CD4-positive, alpha-beta T cell treated with Interleukin-15 for 4 hours (primary cell): ENCODE results near the gene MAP3K21.

Experiments used
- DNase-seq: peaks from one replicate; pipeline ENCODE4 v3.0.0-alpha.2; 2020; ENCODE audit warnings: low spot score

MAP3K21 gene

DNA sequence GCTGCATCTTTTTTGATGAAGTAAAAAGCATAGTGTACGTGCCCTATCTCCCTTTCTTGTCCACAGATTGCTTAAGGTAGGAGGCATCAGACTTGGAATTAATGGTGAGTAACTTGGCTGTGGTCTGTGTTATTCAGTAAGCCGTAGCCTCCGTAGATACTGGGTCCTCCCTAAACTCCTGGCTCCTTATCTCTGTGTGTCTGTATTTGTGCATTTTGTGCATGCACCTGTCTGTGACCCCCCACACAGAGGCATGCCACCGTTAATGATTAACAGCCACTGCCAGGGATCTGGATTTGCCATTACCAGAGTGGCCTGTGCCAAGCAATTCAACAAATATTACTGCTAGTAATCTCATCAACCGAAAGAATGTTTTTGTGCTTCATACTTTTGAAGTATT is 31.9 kb downstream of the MAP3K21 start:
- no peak for DNase-seq

DNA sequence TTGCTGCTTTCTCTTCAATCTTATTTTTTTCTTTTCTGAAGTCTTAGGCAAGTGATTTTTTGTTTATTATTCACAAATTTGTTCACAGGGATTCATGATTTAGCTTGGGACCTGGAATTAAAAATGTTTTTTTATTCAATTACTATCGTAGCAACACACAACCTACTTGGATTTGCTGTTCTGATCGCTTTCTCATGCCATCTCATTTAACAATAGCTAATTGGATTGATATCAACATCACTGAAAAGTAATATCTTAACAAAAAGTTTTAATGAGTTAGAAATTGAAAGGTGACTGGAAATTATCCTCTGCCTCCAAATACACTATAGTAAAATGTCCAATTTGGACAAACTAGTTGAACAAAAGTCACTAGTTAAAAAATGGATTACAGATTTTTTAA is 32.4 kb downstream of the MAP3K21 start:
- DNase-seq, result no peak

DNA sequence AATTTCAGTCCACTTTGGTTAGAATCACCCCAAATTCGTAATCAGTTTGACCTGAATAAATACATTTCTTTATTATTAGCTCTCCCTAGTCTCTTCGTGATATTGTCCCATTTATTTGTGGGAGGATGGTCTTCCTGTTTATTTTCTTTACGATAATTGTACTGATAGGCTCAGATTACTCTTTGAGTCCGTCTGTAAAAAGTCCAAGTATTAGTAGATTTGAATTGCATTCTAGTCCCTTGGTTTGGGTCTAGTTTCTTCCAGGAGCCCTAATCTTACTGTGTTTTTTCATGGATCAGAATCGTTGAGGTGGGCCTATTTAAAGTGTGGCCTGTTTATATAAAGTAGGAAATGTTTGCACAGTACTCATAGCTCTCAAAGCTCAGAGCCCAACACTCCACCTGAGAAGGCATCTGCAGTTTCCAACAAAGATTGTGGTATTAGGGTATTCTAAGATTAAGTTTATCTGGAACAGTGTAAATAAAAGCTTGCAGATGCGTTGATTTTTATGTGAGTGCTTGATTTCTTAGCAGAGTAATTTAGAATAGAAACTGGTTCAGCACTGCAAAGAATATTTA is 33.1 kb downstream of the MAP3K21 start:
- DNase-seq, result no peak

DNA sequence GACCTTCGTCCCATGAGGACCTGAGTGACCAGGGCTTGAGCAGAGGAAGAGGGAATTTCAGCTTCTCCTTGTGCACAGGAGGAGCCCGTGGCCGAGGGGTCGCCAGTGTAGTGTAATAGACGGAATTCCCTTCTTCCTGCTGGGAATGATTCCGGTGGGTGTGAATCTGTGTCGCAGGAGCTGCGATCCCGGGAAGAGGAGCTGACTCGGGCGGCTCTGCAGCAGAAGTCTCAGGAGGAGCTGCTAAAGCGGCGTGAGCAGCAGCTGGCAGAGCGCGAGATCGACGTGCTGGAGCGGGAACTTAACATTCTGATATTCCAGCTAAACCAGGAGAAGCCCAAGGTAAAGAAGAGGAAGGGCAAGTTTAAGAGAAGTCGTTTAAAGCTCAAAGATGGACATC is 34.4 kb downstream of the MAP3K21 start:
- no peak for DNase-seq

DNA sequence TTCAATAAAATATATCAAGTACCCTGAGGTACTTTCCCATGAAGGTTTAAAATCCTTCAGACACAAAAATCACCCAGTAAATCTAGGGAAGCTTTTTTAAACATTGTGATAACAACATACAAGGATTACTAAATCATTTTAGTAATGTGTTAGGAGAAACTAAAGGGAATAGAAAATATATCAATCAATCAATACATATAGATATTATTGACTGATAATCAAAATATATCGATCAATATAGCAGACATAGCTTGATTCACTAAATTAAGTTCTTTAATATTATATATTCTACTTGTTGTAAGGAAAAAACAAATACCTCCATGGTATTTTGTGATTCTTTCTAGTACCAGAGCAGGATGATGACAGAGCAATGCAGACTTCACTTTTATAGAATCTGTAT is 35.2 kb downstream of the MAP3K21 start:
- no peak for DNase-seq

DNA sequence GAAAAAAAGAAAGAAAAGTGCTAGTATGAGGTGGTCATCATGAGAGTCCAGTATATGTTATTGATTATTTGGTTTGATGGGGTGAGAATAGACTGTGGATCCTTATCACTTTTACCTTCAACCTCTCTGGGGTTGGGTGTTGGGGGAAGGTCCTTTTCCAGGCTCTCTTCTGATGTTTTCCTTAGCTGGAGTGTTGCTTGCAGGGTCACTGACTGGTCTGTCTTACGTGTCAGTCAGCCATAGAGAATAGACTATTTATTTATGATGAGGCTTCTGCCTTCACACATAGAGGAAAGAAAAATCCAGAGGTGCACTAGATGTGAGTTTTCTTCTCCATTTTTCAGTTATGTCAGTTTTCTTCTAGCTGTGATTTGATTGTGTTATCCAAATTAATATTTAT is 36.5 kb downstream of the MAP3K21 start:
- DNase-seq, result no peak

DNA sequence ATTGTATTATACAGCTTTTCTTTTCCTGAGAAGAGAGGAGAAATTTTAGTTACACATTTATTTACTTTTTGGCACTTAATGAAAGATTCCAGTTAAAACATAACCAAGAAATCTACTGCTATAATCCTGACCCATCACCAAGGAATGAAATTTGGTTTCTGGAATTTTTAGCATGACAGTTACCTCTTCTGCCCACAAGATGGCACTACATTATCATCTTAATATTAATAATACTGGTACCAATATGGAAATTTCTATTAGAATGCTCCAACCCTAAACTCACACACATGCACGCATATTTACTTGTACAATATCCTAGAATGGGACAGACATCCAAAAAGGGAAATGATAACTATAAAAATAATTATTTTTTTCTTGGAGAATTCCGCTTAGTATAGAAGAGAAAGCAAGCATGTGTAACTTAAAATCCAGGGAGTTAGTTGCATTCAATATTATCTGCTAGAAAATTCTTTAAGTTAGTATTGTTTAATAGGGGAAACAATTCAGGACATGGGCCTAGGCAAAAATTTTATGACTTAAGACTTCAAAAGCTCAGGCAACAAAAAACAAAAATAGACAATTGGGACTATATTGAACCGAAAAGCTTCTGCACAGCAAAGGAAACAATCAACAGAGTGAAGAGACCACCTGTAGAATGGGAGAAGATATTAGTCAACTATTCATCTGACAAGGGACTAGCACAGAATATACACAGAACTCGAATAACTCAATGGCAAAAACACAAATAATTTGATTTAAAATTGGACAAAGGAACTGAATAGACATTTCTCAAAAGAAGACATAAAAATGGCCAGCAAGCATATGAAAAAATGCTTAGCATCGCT is 37.4 kb downstream of the MAP3K21 start:
- peak; percentile 6 for DNase-seq

DNA sequence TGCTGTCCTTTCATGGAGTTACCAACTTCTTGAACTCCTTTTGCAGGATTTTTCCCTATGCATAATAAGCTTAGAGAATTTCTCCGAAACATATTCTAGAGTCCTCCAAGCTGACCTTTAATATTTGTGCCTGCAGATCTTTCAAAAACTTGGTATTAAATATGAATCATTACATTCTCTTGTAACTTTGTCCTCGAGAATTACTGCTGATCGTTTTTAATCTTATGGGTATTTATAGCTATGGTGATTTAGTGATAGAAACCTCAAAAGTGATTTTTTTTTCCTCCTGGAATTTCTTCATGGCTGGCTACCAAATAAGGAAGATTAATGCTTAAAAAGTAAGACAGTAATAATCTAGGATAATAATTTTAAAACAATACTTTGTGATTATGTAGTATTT is 39.1 kb downstream of the MAP3K21 start:
- DNase-seq, result no peak

DNA sequence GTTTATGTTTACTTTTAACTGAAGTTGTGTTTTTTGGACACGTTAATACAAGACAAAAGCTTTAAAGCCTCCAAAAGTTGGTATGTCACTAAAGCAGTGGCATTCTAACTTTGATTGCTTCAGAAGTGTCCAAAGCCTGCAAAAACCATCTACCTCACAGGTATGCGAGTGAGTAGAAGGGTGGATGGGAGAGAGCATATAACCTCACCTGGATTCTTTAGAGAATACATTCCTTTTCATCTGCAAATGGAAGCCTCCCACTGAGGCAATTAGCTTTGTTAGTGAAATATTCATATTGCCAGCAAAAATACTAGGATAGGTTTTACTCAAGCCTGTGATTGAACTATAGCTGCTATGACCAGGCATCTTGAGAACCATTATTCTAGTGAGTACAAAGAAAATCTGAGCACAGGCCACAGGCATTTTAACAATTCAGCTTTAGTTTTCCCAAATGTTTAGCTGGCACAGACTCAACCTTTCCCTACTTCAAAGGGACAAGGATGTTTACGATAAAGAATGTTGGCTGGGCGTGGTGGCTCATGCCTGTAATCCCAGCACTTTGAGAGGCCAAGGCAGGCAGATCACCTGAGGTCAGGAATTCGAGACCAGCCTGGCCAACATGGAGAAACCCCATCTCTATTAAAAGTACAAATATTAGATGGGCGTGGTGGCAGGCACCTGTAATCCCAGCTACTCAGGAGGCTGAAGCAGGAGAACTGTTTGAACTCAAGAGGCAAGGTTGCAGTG is 39.7 kb downstream of the MAP3K21 start:
- DNase-seq, result no peak

DNA sequence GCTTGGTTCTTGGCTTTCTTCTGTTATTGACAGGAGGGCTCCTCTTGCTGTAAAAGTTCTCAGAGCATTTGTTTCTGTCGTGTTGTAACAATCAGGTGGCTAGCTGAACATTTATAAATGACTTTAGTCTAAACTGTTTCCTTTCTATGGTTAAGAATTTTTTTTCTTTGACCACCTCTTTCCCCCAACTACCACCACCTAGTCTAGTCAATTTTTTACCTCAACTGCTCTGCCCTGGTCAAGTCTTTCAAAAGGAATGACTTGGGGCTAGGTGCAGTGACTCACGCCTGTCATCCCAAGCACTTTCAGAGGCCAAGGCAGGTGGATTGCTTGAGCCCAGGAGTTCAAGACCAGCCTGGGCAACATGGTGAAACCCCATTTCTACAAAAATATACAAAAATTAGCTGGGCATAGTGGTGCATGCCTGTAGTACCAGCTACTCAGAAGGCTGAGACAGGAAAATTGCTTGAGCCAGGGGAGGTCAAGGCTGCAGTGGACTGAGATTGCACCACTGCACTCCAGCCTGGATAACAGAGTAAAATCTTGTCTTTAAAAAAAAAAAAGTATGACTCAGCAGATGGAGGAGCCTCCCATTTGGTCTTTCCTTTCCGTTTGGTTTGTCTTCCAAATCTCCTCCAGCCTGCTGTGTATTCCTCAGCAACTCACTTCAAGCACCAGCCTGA is 40.7 kb downstream of the MAP3K21 start:
- DNase-seq, result no peak

DNA sequence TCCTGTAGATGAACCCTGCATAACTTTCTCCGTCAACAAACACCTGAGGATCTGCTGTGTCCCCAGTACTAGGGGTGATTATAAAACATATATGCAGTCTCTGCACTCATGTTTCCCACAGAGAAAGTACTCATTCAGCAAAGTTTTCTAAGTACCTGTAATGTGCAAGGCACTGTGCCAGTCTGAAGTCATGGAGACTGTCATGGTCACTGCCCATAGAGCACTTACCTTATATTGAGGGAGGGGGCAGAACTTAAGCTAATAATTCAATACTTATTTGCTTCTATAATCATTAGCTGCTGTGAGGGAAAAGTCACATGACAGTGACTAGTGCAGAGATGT is 41.2 kb downstream of the MAP3K21 start:
- no peak for DNase-seq

DNA sequence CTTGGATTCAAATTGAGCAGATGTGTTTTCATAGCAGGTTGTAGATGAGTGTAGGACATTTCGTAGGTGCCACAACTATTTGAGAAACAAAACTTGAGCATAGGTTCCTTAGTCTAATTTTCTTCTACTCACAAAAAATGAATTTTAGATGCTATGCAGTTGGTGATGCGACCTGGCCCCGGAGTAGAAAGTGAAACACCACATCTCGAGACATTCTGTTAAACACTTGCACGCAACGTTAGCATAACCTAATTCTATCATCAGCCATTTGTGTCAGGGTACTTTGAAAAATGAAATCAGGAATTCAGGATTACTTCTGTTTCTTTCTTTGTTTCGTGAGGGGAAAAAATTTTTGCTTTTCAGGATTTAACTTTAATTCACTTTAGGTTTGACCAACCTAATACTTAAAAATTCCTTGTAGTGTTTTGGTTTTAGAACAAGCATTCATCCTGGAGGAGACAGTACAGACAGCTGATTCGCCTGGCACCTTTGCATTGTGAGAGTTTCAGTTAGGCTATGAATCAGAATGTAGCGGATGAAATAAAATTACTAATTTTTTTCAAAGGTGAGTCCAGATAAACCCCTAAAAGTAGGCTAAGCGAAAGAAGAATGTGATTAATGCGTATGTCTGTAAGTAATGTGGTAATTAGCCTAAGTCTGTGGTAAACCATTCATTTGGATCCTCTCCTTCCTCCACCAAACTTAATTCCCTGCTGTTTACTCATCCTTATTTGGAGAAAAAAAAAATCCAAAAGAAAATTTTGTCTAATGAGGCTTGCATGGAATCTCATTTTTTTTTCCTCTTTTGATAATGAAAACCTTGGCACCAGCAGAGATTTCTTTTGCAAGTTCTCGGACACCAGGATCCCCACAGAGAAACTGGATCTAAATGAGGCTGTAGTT is 44.9 kb downstream of the MAP3K21 start:
- no peak for DNase-seq

DNA sequence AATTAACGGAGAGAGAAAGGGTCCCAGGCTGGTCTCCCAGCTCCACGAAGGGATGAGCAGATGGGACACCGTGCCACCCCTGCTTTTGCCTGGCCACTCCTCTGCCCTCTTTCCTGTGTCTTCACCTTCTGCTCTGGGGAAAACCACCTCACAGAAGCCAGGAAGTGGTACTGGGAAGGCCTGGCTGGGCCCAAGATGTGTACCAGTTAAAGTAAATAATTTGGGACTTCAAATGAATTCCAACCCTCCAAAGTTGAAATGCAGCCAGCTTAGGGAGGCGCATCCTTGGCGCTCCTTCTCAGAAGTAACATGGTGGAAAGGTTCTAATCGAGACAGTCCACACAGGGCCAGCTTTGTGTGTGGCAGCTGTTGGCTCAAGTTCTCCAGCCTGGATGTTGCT is 45.7 kb downstream of the MAP3K21 start:
- no peak for DNase-seq

DNA sequence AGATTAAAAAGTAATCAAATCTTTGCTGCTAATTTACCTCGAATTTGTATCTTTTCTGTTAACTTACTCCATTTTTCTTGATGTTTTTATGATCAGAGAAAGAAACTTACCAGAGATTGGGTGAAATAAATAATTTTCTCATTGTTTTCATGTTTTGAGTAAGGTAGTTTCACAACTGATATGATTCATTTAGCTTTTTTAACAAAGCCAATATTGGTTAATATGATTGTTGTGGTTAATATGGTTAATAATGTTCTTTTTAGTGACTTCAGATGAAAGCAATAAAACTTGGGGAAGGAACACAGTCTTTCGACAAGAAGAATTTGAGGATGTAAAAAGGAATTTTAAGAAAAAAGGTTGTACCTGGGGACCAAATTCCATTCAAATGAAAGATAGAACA is 48.1 kb downstream of the MAP3K21 start:
- no peak for DNase-seq

DNA sequence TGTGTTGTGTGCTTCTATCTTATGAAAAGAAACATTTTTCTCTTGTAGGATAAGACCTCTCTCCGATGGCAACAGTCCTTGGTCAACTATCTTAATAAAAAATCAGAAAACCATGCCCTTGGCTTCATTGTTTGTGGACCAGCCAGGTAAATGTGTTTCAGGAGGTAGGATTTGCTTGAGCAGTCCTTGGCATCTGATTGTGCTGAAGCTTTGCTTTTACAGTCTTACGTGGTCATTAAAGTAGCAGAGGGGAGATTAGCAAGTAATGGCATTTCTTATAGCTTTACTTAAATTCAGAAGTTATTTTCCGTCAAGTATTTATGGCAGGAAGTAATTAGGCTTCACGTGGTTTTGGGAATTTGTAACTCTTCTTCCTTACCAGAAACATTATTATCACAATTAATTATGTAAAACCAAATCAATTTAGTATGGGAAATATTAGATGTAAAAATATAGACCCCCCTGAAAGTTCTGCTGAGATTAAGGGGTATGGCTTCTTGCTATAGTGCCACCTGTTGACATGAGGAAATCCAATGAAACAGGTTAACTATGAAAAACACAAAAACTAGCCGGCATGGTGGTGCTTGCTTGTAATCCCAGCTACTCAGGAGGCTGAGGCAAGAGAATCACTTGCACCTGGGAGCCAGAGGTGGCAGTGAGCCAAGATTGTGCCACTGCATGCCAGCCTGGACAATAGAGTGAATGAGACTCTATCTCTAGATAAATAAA is 49.0 kb downstream of the MAP3K21 start:
- DNase-seq, result no peak

DNA sequence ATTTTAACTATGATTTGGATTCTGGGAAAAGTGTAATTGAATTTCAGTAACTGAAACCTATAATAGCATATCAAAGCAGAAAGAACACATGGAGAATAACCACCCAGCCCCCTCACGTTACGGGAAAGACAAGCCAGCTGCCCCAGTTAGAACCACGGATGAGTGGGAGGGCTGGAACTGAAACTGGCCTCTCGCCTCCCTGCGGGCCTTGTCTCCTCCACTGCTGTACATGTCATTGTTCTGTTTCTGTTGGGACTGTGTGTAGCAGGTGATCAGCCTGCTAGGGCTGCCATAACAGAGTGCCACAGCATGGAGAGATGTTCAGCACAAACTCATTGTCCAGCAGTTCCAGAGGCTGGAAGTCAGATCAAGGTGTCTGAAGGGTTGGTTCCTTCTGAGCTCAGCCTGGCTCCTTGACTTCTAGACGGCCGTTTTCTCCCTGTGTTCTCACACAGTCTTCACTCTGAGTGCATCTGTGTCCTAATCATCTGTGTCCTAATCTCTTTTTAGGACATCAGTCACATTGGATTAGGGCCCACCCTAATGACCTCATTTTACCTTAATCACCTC is 52.4 kb downstream of the MAP3K21 start:
- no peak for DNase-seq

DNA sequence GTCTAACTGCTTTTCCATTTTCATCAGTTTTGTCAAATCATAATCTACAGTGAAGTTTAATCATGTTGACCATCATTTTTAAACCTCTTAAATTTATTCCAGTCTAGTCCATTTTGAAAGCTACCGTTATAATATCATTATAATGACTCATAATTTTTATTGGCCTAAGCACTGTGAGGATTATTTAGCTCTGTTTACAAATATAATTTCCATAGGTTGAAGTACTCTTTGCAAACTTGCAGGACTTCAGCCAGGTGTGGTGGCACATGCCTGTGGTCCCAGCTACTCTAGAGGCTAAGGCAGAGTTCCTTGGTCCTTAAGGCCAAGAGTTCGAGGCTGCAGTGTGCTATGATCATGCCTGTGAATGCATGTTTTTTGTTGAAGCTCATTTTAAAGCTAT is 54.3 kb downstream of the MAP3K21 start:
- DNase-seq, result no peak

DNA sequence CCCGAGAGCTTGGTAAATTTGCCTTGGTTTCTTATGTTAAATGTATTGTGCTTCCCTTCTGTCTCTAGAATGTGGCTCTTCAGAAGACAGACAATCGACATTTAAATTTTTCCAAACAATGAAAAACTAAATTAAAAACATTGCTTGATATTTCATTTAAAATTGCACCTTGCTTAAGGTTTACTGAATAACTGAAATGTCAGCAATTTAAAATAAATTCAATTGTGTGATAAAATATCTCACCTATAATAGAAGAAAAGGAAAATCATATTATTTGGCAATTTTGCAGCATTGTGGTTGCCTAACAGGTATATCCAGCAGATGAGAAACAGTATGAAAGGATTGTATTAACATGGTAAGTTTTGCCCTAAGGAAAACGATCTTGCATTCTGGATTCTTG is 56.5 kb downstream of the MAP3K21 start:
- no peak for DNase-seq

DNA sequence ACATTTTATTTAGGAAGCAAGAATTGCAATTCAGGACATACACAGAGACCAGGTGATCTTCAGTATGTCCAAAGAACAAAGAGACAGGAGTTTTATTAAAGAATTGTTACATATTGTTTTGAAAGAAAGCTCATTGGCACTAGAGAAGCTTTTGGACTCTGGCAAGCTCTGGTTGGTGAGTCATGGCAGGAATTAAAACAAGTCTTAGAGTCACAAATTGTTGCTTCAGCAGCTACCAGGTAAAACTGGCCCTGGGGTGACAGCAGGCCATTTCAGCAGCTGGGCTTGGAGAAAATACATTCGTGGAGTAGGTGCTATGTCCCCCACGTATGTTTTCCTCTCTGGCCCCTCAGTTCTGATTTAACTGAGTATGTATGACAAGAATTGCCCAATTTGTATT is 58.8 kb downstream of the MAP3K21 start:
- DNase-seq, result no peak

DNA sequence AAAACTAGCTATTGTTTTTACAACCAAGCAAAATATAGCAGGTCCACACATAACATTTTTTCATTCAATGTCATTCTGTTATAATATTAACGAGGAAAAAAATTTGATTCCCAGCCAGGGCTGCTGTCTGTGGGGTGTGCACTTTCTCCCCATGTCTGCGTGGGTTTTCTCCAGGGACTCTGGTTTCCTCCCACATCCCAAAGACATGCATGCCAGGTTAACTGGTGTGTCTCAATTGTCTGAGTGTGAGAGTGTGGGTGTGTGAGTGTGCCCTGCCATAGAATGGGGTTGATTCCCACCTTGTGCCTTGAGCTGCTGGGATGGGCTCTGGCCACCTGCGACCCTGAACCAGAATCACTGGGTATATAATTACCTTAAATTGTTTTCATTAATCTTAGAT is 60.1 kb downstream of the MAP3K21 start:
- no peak for DNase-seq

DNA sequence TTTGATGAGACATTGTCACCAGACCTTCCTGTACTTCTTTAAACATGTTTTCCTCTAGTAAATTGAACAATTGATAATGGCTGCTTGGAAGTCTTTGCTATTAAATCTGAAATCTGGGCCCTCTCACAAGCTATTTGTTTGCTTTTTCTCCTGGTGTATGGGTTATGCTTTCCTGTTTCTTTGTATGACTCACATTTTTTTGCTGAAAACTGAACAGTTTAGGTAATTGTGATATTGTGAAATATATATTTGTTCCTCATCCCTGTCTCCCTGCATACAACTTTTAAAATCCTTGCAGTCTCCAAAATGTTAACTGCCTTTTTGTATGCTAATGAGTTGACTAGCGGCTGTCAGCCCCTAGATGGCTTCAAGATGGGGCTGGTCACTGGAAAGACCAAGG is 61.6 kb downstream of the MAP3K21 start:
- no peak for DNase-seq
